Stomach (tissue), 9 donors: Measurements from ENCODE around the gene ZNG1F. TPM values are rescaled to one million over a fixed set of nuclear protein-coding genes. Genes with fewer than 3 reads are reported as not detected.
"Not testable (repeated sequence)": the region's sequence is repeated elsewhere in the genome, so short reads cannot be mapped to it uniquely, and the experiment has no call there.

ENCODE experiments used
- DNase-seq, 2 donors: peaks; one replicate each; pipeline versions ENCODE4 v3.0.0 to v3.0.0-alpha.2; 2013 to 2019
- H3K27ac ChIP-seq, 5 donors: fragments of 200-600 bp in 4 of 5; sonication (generic) in 4 of 5; one replicate each; pipeline ENCODE4 v1.5.1; 2013 to 2019; ENCODE audit warnings: mild to moderate bottlenecking in 1 of 5, moderate library complexity in 1 of 5
- H3K27me3 ChIP-seq, 3 donors: fragments of 200-600 bp; sonication (generic); one replicate each; pipeline ENCODE4 v1.5.1; 2017 to 2019; ENCODE audit warnings: mixed run types in 1 of 3
- H3K36me3 ChIP-seq, 4 donors: fragments of 200-600 bp; sonication (generic); 1 replicate in 3 of 4; 2 replicates in 1 of 4; pipeline ENCODE4 v1.5.1; 2016 to 2019
- H3K4me1 ChIP-seq, 4 donors: fragments of 200-600 bp; sonication (generic); one replicate each; pipeline ENCODE4 v1.5.1; 2016 to 2019
- H3K4me3 ChIP-seq, 4 donors: fragments of 200-600 bp; sonication (generic) in 3 of 4; one replicate each; pipeline ENCODE4 v1.5.1; 2016 to 2019; ENCODE audit warnings: mild to moderate bottlenecking in 1 of 4
- H3K9me3 ChIP-seq, 4 donors: fragments of 200-600 bp; sonication (generic); one replicate each; pipeline ENCODE4 v1.5.1; 2016 to 2019
- whole genome bisulfite sequencing, 5 donors: extraction: QIAGEN DNeasy Blood & Tissue Kit in 3 of 5; methylation state at CpG; one replicate each; pipeline versions ENCODE4 v1.1.5 to v1.1.7; 2013 to 2018; 5-methylcytosine and 5-hydroxymethylcytosine counted together
- intact Hi-C: fragments of 100-400 bp; cut with DNase I; formaldehyde crosslinking; loops from one replicate; pipeline ENCODE4 v1.15.1; 2023; ENCODE audit warnings: low total_unique reads
- polyA plus RNA-seq, 3 donors: library from polyadenylated mRNA; stranded (reverse); fragments of 200-250 nt; gene quantifications; one replicate each; pipeline ENCODE4 v1.2.3, GENCODE V29; 2013
- total RNA-seq, 5 donors: library from RNA; depleted of rRNA; stranded (reverse); fragments of >200 nt; gene quantifications; one replicate each; pipeline versions ENCODE4 v1.1.0 to v1.2.3, GENCODE V29; 2014 to 2016
- donor health status: healthy with polysubstance abuse.
- donor health status: Bipolar disorder and iron deficiency.
- donor health status: healthy.

Gene ZNG1F
- total and polyA plus RNA-seq, 8 donors, result 3.7 to 31.2 (median 16.5) TPM; not detected in 1

GRCh38 chr9:41106472-41107116 lies 82.5 kb downstream of the ZNG1F start:
- DNase-seq, H3K9me3 ChIP-seq, H3K4me3 ChIP-seq, H3K36me3 ChIP-seq, H3K27ac ChIP-seq, H3K4me1 ChIP-seq, intact Hi-C loops: not testable (repeated sequence)
- peaks cover 0 to 38% (median 12%) of the 10 kb centered on the region in 3 donors for H3K27me3 ChIP-seq
- WGBS, 5 donors, result 24 to 30% (median 28%) methylated on average over 7 to 23 of the region's 34 CpGs; no CpG with 5 or more reads in 1 of the 5 donors

- intact Hi-C loops, H3K9me3 ChIP-seq, DNase-seq, H3K36me3 ChIP-seq, H3K4me3 ChIP-seq, H3K27ac ChIP-seq, H3K4me1 ChIP-seq: not testable (repeated sequence)
- 36 to 56% (median 51%) methylated on average over 3 to 10 of the region's 13 CpGs for WGBS, 5 donors
- peaks cover 0 to 31% (median 12%) of the 10 kb centered on the region in 3 donors for H3K27me3 ChIP-seq
These were observed 83.4 kb downstream of the ZNG1F start for GRCh38 chr9:41105557-41106253.

DNA sequence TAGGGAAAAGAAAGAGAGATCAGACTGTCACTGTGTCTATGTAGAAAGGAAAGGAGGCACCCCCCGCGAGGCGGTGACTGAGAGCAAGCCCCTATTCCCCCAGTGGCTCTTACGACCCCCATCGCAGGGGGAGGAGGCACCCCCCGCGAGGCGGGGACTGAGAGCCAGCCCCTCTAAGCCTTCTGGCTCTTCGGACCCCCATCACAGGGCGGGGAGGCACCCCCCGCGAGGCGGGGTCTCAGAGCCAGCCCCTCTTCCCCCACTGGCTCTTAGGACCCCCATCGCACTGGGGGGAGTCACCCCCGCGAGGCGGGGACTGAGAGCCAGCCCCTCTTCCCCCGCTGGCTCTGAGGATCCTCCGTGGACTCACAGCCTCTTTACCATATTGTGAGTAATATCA lies 84.6 kb downstream of the ZNG1F start:
- H3K27me3 ChIP-seq, result peaks cover 0 to 31% (median 12%) of the 10 kb centered on the region in 3 donors
- intact Hi-C loops, H3K9me3 ChIP-seq, H3K27ac ChIP-seq, H3K36me3 ChIP-seq, DNase-seq, H3K4me1 ChIP-seq, H3K4me3 ChIP-seq: not testable (repeated sequence)
- WGBS, 5 donors, result 18 to 48% (median 25%) methylated on average over 2 to 11 of the region's 19 CpGs

GRCh38 chr9:41100508-41100907 lies 88.6 kb downstream of the ZNG1F start:
- H3K27ac ChIP-seq, intact Hi-C loops, H3K4me3 ChIP-seq, H3K9me3 ChIP-seq, H3K36me3 ChIP-seq, H3K27me3 ChIP-seq, H3K4me1 ChIP-seq, DNase-seq: not testable (repeated sequence)
- WGBS, 5 donors, result 61 to 77% (median 71%) methylated on average over 4 to 7 of the region's 7 CpGs

GRCh38 chr9:41098759-41099158 lies 90.4 kb downstream of the ZNG1F start:
- H3K27ac ChIP-seq, H3K4me3 ChIP-seq, H3K27me3 ChIP-seq, DNase-seq, H3K4me1 ChIP-seq, intact Hi-C loops, H3K9me3 ChIP-seq, H3K36me3 ChIP-seq: not testable (repeated sequence)
- 49 to 60% (median 50%) methylated on average over 4 of the region's 4 CpGs for WGBS, 5 donors

DNA sequence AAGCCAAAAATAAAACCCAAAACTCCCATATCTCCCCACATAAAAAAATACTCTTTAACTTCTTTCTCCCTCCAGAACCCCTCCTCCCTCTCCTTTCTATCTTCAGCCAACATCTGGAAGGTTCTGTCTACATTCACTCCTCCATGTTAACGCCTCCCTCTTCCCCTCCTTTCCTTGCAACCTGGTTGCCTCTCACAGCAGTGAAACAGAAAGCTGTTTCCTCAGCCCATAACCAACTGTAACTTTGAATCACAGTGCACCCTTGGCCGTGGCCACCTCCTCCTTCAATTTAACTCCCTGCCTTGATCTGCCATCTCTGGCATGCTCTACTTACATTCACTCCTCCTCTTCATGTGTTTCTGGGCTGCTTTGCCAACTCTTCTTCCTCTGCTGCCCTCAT lies 94.1 kb downstream of the ZNG1F start:
- H3K27ac ChIP-seq, H3K4me3 ChIP-seq, H3K27me3 ChIP-seq, DNase-seq, H3K4me1 ChIP-seq, H3K36me3 ChIP-seq, intact Hi-C loops, H3K9me3 ChIP-seq: not testable (repeated sequence)
- 32 to 47% (median 41%) methylated on average over 1 to 2 of the region's 2 CpGs for WGBS, 5 donors

- H3K4me3 ChIP-seq, H3K4me1 ChIP-seq, H3K36me3 ChIP-seq, H3K27me3 ChIP-seq, H3K9me3 ChIP-seq, intact Hi-C loops, H3K27ac ChIP-seq, DNase-seq: not testable (repeated sequence)
- 55 to 83% (median 75%) methylated on average over 3 to 5 of the region's 9 CpGs for WGBS, 5 donors
These were observed 94.9 kb downstream of the ZNG1F start for GRCh38 chr9:41094010-41094773.

- H3K4me1 ChIP-seq, intact Hi-C loops, H3K9me3 ChIP-seq, H3K4me3 ChIP-seq, H3K36me3 ChIP-seq, DNase-seq, H3K27ac ChIP-seq: not testable (repeated sequence)
- peaks cover 0 to 21% (median 0%) of the 10 kb centered on the region in 3 donors for H3K27me3 ChIP-seq
These were observed 98.2 kb downstream of the ZNG1F start for GRCh38 chr9:41090922-41091321.

GRCh38 chr9:41090386-41090785 lies 98.7 kb downstream of the ZNG1F start:
- H3K36me3 ChIP-seq, DNase-seq, H3K9me3 ChIP-seq, H3K4me3 ChIP-seq, H3K27ac ChIP-seq, H3K4me1 ChIP-seq, intact Hi-C loops: not testable (repeated sequence)
- WGBS, 5 donors, result 50 to 67% (median 61%) methylated on average over 1 of the region's 1 CpG
- H3K27me3 ChIP-seq, result peaks cover 0 to 27% (median 0%) of the 10 kb centered on the region in 3 donors
